Measurements from ENCODE around the gene MAPKAPK2. TPM values are rescaled to one million over a fixed set of nuclear protein-coding genes. Genes with fewer than 3 reads are reported as not detected.

MAPKAPK2 gene
- total and polyA plus RNA-seq, 2 of the 13 experiments (the other 11 are each of a cell fraction or from before 2014, with no cell fraction given): 16.6 to 34.0 TPM

GRCh38 chr1:206757524-206758266, 73.0 kb downstream of the MAPKAPK2 start:
- 26% methylated on average over 13 of the region's 13 CpGs for WGBS (ENCODE audit: low lambda C conversion rate)
- Histone ChIP-seq H3K27me3 (ENCODE audit: control insufficient read depth in 1 of 2, insufficient read depth in 2 of 2, low read length in 2 of 2) (no peaks in the 10 kb centered on the region; a peak in 1 of 5 replicates), H3K36me3 (replicated peaks in 1 of 2; ENCODE audit: control insufficient read depth in 1 of 2, insufficient read depth in 2 of 2, low read length in 2 of 2) (no peaks in the 10 kb centered on the region), H3K9me3 (ENCODE audit: low read length) (no peaks in the 10 kb centered on the region), H3K9ac (ENCODE audit: insufficient read depth, low read depth, low read length) (no peak overlapping the region), H3K27ac (ENCODE audit: extremely low read length, insufficient read depth, low read length) (no peak overlapping the region), H3K4me2 (ENCODE audit: low read depth, low read length) (no peak overlapping the region), H2AFZ (ENCODE audit: low read length) (no peak overlapping the region), H3K4me3 (replicated peaks in 1 of 3; ENCODE audit: insufficient read depth in 1 of 3, low read depth in 2 of 3, low read length in 3 of 3) (no peak overlapping the region), H4K20me1 (ENCODE audit: insufficient read depth, low read length) (no peaks in the 10 kb centered on the region), H3K79me2 (ENCODE audit: insufficient read depth, low read length) (no peaks in the 10 kb centered on the region), H3K4me1 (ENCODE audit: insufficient read depth, low read length) (no peaks in the 10 kb centered on the region)
- FAIRE-seq (no peak), ATAC-seq (no peak), DNase-seq (ENCODE audit: low spot score) (no peak)
- intact Hi-C loops (cut with micrococcal nuclease; ENCODE audit: unreplicated experiment) (no loop called here), in situ Hi-C loops (cut with HindIII; ENCODE audit: extremely low pct_ligation_motif_present, low pct_unique_long_range_greater_than_20kb) (no loop called here)
- BruUV-seq (replicated peaks): no TSS peak
- ChIA-PET CTCF (ENCODE audit: low intra/inter-chr PET ratio, low total read pairs) (no interaction called here), POLR2A (no interaction called here)
- TF ChIP-seq NPAS2 (CRISPR knock-in tag; IDR thresholded peaks at IDR 0.05; ENCODE audit: borderline replicate concordance) (no peak), DNMT1 (CRISPR knock-in tag; IDR thresholded peaks at IDR 0.05) (no peak), FOSL1 (CRISPR knock-in tag; IDR thresholded peaks at IDR 0.05; ENCODE audit: borderline replicate concordance) (no peak), ZNF30 (CRISPR knock-in tag; IDR thresholded peaks at IDR 0.05) (no peak), GABPA (IDR thresholded peaks at IDR 0.05; ENCODE audit: low read depth, low read length) (no peak), GABPA (CRISPR knock-in tag; IDR thresholded peaks at IDR 0.05; ENCODE audit: low read depth) (no peak)

DNA sequence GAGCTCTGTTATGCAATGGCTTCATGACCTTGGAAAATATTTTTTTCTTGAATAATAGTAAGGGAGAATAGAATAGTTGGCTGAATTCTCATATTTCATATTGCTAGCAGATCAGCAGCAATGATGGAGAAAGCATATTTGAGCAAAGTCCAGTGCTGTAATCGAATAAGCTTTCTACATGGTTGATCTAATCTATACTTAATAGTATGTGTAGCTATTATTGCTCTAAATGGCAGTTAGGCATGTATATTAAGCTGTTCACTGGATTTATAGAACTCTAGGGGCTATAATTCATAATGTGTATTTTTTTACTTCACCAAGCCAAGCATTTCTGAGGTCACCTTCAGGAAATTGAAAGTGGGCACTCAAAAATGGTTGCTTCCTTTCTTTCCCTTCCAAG, 75.9 kb downstream of the MAPKAPK2 start:
- DNase-seq (ENCODE audit: low spot score) (no peak), ATAC-seq (no peak), FAIRE-seq (no peak)
- Histone ChIP-seq H3K9ac (ENCODE audit: insufficient read depth, low read depth, low read length) (no peak overlapping the region), H3K9me3 (ENCODE audit: low read length) (no peaks in the 10 kb centered on the region), H3K27ac (ENCODE audit: extremely low read length, insufficient read depth, low read length) (no peak overlapping the region), H3K36me3 (replicated peaks in 1 of 2; ENCODE audit: control insufficient read depth in 1 of 2, insufficient read depth in 2 of 2, low read length in 2 of 2) (no peaks in the 10 kb centered on the region), H3K79me2 (ENCODE audit: insufficient read depth, low read length) (no peaks in the 10 kb centered on the region), H4K20me1 (ENCODE audit: insufficient read depth, low read length) (no peaks in the 10 kb centered on the region), H3K4me2 (ENCODE audit: low read depth, low read length) (no peak overlapping the region), H3K4me3 (replicated peaks in 1 of 3; ENCODE audit: insufficient read depth in 1 of 3, low read depth in 2 of 3, low read length in 3 of 3) (no peak overlapping the region), H3K27me3 (ENCODE audit: control insufficient read depth in 1 of 2, insufficient read depth in 2 of 2, low read length in 2 of 2) (no peaks in the 10 kb centered on the region; a peak in 1 of 5 replicates), H3K4me1 (ENCODE audit: insufficient read depth, low read length) (no peaks in the 10 kb centered on the region), H2AFZ (ENCODE audit: low read length) (no peak overlapping the region)
- in situ Hi-C loops (cut with HindIII; ENCODE audit: extremely low pct_ligation_motif_present, low pct_unique_long_range_greater_than_20kb) (no loop called here), intact Hi-C loops (cut with micrococcal nuclease; ENCODE audit: unreplicated experiment) (no loop called here)
- CTCF ChIA-PET (ENCODE audit: low intra/inter-chr PET ratio, low total read pairs): no interaction called here
- 25% methylated on average over 1 of the region's 1 CpG for WGBS (ENCODE audit: low lambda C conversion rate)
- POLR2A ChIA-PET: no interaction called here
- BruUV-seq (replicated peaks): no TSS peak
- TF ChIP-seq HOXD1 (CRISPR knock-in tag; IDR thresholded peaks at IDR 0.05): no peak
- TF ChIP-seq, protein P1, sequence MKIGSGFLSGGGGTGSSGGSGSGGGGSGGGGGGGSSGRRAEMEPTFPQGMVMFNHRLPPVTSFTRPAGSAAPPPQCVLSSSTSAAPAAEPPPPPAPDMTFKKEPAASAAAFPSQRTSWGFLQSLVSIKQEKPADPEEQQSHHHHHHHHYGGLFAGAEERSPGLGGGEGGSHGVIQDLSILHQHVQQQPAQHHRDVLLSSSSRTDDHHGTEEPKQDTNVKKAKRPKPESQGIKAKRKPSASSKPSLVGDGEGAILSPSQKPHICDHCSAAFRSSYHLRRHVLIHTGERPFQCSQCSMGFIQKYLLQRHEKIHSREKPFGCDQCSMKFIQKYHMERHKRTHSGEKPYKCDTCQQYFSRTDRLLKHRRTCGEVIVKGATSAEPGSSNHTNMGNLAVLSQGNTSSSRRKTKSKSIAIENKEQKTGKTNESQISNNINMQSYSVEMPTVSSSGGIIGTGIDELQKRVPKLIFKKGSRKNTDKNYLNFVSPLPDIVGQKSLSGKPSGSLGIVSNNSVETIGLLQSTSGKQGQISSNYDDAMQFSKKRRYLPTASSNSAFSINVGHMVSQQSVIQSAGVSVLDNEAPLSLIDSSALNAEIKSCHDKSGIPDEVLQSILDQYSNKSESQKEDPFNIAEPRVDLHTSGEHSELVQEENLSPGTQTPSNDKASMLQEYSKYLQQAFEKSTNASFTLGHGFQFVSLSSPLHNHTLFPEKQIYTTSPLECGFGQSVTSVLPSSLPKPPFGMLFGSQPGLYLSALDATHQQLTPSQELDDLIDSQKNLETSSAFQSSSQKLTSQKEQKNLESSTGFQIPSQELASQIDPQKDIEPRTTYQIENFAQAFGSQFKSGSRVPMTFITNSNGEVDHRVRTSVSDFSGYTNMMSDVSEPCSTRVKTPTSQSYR (CRISPR knock-in tag; IDR thresholded peaks at IDR 0.05; ENCODE audit: borderline replicate concordance): no peak
- no peak for TF ChIP-seq RERE (CRISPR knock-in tag; IDR thresholded peaks at IDR 0.05; ENCODE audit: low read depth)
- TF ChIP-seq ISL2 (CRISPR knock-in tag; IDR thresholded peaks at IDR 0.05): no peak
- TF ChIP-seq ZBTB21 (CRISPR knock-in tag; IDR thresholded peaks at IDR 0.05): no peak
